ENCODE measurements around the gene TCFL5.

TCFL5 gene

DNA sequence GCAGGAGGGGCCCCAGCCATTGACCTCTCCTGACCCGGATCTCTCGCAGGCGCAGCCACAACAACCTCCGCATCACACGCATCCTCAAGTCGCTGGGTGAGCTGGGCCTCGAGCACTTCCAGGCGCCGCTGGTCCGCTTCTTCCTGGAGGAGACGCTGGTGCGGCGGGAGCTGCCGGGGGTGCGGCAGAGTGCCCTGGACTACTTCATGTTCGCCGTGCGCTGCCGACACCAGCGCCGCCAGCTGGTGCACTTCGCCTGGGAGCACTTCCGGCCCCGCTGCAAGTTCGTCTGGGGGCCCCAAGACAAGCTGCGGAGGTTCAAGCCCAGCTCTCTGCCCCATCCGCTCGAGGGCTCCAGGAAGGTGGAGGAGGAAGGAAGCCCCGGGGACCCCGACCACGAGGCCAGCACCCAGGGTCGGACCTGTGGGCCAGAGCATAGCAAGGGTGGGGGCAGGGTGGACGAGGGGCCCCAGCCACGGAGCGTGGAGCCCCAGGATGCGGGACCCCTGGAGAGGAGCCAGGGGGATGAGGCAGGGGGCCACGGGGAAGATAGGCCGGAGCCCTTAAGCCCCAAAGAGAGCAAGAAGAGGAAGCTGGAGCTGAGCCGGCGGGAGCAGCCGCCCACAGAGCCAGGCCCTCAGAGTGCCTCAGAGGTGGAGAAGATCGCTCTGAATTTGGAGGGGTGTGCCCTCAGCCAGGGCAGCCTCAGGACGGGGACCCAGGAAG, 49.3 kb downstream of the TCFL5 start:
- DNase-seq (ENCODE audit: low read depth in 2 of 2): no peak

DNA sequence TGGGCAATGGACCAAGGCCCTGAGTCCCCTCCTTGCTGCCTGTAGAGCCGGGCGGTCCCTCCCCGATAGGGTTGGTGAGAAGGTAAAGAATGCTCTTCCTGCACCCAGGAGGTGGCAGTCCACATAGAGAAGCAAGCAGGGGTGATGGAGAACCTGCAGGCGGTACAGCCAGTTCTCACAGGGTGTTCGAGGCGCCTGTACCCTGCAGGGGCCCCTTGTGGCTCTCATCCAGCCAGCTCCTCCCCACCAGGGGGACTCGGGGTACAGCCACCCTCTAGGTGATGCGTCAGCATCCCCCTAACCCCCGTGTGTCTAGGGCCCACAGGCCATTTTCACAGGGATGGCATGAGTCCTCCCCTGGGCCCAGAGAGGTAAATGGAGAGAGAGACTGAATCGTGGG, 49.9 kb downstream of the TCFL5 start:
- DNase-seq (ENCODE audit: low read depth in 2 of 2): no peak

DNA sequence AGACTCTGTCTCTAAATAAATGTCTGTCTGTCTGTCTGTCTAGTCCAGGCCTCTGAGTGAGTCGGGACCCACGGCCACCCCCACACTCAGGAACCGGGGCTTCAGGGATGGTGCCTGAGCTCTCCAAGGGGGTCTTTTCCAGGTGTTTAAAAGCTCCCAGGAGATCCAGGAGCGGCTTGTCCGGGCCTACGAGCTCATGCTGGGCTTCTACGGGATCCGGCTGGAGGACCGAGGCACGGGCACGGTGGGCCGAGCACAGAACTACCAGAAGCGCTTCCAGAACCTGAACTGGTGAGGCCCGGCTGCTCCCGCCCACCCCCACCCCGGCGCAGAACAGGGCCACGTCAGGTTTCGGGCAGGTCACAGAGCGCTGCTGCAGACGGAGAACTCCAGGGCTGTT, 50.3 kb downstream of the TCFL5 start:
- no peak for DNase-seq (ENCODE audit: low read depth in 2 of 2)

DNA sequence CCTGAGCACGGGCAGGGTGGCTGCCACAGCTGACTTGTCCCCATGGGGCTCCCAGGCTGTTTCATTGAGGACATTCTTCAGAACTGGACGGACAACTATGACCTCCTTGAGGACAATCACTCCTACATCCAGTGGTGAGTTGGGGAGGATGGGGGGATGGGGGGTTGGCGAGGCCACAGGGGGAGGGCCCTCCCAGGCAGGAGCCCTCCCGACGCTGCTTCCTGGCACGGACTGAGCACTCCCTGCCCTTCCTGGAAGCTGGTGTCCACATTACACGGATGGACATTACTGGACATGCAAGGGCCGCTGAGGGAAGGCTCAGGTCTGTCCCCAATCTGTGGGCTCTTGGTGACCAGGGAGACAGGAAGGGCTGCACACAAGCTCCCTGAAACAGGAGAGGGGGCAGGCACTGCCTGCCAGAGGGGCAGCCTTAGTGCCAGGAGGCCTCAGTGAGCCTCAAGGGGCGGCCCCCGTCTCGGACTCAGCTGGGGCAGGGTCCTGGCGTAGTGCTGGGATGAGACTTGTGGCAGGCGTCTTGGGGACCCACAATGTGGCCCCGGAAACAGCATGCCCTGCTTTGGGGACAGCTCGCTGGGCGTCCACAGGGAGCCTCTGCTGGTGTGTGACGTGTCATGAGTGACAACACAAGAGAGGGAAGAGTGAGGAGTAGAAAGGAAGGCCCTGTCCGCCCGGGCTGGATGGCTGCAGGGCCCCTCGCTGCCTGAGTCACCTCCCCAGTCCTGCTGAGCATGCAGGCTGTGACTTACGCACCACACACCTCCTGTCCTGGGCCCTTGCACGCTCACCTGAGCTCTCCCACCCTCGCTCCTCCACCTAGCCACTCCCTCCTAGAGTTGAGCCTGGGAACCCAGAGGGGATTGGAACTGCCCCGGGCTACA, 51.8 kb downstream of the TCFL5 start:
- no peak for DNase-seq (ENCODE audit: low read depth in 2 of 2)

GRCh38 chr20:62808211-62808865, 53.3 kb downstream of the TCFL5 start:
- no peak for DNase-seq (ENCODE audit: low read depth in 2 of 2)

DNA sequence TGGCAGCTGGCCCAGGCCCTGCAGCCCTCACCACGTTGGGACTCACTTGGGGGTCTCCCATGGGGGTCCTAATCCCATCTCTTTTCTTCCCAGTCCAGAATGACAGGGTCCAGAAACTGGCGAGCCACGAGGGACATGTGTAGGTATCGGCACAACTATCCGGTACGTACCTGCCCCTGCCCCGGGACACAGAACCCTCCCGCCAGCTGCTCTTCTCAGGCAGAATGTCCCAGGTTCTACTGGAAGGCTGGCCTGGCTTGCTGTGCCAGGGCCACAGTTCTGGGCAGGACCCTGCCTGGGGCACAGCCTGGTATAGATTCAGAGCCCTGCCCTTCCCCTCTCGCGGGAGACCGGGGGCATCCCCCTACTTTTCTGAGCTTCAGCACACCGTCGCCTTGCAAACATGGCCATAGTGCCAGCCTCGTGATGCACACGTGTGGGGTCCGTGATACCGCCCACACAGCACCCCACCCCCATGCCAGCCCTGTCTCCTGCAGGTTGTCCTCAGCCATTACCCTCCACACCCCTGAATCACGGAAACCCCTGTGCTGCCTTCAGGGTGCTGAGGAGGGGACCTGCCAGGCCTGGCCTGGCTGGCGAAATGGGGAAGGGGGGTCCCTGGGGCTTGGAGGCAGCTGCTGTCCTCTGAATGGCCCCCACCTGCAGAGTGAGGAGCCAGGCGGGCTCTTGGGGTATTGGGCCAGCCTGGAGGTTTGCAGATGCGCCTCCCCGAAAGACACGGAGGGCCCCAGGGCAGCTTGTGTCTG, 54.0 kb downstream of the TCFL5 start:
- no peak for DNase-seq (ENCODE audit: low read depth in 2 of 2)

- DNase-seq (ENCODE audit: low read depth in 2 of 2): no peak
These were observed 55.1 kb downstream of the TCFL5 start for GRCh38 chr20:62806383-62807050.

DNA sequence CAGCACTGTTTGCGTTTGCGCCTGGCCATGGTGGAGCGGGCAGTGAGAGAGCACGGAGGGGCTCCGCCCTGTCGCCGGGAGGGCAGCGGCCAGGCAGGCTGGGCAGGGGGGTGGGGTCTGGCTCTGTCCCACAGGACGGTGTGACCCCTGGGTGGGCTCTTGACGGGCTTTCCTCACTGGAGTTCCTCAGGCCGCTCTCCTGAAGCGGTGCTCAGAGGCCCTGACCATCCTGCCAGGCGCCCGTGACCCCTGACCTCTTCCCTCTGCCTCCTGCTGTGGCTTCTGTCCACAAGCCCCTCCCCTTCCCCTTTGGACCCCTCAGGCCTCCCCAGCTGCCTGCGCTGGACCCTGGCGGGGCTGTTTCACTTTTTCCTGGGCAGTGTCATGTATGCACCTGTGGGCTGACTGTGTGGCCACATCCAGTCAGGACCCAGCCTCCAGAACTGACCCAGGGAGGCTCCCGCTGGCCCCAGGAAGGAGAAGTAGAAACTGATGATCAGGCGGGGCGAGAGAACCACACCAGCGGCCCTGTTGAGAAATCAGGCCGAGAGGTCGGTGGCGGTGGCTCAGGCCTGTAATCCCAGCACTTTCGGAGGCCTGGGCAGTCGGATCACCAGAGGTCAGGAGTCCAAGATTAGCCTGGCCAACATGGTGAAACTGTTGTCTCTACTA, 55.8 kb downstream of the TCFL5 start:
- DNase-seq (ENCODE audit: low read depth in 2 of 2): no peak

DNA sequence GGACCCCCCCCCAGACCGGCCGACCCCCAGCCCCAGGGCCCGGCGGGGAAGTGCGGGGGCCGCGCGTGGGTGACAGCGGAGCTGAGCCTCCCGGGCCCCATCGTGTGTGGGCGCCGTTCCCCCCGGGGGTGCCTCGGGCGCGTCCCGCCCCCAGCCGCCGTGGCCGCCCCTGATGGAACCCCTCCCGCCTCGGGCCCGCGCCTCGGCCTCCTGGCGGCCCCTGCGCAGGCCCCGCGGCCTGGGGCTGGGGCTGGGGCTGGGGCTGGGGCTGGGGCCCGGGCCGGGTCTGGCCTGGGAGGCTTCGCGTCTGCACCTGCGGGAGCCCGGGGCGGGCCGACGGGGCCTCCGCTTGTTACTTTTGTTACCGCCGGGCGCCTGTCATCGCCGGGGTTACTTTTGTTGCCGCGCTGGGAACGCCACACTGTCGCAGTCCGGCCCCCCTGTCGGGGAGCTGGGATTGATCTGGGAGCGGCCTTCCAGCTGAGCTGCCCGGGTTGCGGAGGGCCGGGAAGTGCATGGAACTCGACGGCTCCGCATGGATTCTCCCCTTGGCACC, 56.4 kb downstream of the TCFL5 start:
- DNase-seq (ENCODE audit: low read depth in 2 of 2): no peak

GRCh38 chr20:62804627-62805154, 56.9 kb downstream of the TCFL5 start, which contains the start of gene OGFR:
TSS of gene OGFR (plus strand) at chr20:62804835. CDS start at chr20:62804860, 25 bp downstream.
- no peak for DNase-seq (ENCODE audit: low read depth in 2 of 2)

DNA sequence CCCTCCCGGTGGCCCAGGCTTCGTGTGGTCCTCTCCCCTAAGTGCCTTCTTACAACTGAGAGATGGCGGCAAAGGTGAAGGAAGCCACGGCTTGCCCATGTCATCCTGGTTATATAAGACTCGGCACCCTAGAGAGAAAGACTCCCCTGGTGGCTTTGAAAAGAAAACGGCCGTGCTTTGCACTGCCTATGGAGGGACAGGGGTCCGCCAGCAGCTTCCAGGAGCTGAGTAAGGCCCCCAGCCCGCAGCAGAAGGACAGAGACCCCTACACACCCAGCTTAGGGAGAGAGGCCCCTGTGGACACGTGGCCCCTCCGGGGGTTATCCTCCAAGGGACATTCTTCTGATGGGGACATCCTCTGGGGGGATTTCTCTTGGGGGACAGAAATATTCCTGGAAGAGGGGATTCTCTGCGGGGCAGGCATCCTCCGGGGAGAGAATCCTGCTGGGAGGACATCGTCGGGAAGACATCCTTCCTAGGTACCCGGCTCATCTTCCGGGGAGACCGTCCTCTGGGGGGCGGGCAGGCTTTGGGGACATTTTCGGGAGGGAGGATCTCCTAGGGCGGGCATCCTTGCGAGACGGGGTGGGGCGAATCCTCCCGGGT, 57.5 kb downstream of the TCFL5 start:
- DNase-seq (ENCODE audit: low read depth in 2 of 2): no peak

DNA sequence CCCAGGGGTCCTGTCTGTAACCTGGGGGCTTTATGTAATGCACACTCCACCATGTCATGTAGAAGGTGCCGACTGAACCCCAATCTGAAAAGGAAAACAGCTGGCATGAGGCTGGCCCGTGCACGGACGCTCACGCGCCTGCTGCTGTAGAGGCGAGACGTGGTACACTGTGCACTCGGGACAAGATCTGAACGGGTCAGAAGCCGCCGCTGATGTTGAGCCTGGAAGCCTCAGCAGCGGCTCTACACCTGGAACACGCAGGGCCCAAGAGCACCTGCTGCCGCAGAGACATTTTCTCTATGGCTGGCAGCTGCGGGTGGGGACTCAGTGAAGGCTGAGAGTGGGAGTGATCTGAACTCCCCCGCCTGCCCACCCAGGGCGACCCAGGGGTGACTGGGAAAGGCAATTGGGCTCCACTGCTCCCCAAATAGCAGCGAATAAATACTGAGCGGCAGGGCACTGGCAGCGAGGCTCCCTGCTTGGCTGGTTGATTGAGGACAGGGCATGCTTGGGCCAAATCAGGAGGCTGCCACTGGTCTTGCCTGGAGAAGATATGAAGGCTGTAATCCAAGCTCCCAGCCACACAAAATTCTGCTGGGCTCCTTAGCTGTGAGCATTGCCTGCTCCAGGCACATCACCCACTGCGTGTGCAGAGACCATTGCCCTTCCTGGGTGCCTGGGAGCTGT, 59.5 kb downstream of the TCFL5 start:
- DNase-seq (ENCODE audit: low read depth in 2 of 2): no peak

- no peak for DNase-seq (ENCODE audit: low read depth in 2 of 2)
These were observed 60.2 kb downstream of the TCFL5 start for GRCh38 chr20:62801284-62802010.

DNA sequence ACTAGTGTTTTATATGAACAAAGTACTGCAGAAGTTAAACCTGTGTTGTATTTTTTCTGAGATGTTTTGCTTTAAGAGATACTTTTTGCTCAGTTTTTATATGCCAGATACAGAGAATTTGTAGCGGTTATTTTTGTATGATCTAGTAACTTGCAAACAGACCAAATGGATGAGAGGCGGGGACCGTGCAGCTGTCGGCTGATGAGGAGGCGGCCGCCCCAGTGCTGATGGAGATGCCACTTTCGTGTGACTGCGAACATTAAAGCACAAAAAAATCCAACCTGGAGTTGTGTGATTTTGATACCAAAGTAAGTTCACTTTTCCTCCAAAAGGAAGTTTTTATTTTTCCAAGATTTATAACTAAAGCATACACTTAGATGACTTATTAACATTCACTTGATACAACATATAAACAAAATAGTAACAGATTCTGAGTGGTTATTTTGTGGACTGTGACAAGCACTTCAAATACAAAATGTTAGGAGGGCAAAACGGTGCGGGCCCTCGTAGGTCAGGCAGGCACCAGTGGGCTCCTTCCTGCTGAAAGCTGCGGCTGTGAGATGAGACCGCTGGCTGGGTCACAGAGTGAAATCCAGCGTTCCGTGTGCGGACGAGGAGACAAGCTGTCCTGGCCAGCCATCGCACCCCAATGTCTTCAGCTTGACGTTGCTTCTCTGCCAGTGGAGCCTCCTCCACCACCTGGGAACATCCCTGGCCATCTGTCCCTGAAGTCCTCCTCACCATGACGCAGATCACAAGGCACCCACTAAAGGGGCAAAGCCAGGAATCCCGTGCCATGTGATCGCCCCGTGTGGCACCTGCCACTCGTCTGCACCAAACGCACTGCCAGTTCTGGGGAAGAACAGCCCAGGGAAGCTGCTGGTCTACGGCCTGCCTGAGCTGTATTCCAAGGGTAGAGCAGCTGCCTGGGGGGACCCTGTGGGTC, 61.0 kb downstream of the TCFL5 start:
- no peak for DNase-seq (ENCODE audit: low read depth in 2 of 2)

GRCh38 chr20:62799873-62800272, 61.7 kb downstream of the TCFL5 start:
- DNase-seq (ENCODE audit: low read depth in 2 of 2): no peak

DNA sequence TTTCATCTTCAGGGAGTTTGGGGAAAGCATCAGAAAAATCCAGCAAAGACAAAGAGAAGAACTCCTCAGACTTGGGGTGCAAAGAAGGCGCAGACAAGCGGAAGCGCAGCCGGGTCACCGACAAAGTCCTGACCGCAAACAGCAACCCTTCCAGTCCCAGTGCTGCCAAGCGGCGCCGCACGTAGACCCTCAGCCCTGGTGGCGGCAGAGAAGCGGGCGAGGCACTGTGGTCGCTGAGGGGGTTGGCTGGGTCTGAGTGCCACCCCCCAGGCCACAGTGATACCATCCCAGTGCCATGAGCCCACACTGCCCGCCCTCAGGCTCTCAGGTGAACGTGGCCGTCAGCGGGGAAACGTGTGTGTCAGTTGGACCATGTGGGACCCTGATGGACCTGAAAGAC, 62.2 kb downstream of the TCFL5 start:
- DNase-seq (ENCODE audit: low read depth in 2 of 2): no peak

GRCh38 chr20:62799036-62799435, 62.6 kb downstream of the TCFL5 start:
- no peak for DNase-seq (ENCODE audit: low read depth in 2 of 2)
